NCI-H446 treated with DMSO at 0.1 percent for 48 hours (cell line): ENCODE measurements around the gene DAD1.
"Not testable (repeated sequence)": the region's sequence is repeated elsewhere in the genome, so short reads cannot be mapped to it uniquely, and the experiment has no call there.

Experiments used
- DNase-seq: peaks from one replicate; lab custom pipeline; 2025; lab: John Stamatoyannopoulos, UW

The DAD1 gene

GRCh38 chr14:22567437-22567836 is 21.6 kb downstream of the DAD1 start:
- DNase-seq, result no peak

DNA sequence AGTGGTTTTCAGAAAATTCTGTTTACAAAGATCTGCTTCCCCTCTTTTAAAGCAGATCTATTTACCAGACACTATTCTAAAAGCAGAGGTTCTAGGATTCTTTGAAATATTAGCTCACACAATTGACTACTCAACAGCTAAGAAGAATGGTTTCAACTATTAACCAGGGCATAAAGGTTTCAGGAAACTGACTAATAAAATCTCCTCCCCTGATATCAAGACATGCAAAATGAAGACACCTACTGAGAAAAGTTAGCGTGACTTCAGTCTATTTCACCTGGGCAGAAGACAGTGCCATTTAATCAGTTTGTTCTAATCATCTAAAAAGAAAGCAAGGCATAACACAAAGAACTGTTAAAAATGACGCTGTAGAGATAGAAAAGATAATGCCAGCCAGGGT is 22.2 kb downstream of the DAD1 start:
- no peak for DNase-seq

DNA sequence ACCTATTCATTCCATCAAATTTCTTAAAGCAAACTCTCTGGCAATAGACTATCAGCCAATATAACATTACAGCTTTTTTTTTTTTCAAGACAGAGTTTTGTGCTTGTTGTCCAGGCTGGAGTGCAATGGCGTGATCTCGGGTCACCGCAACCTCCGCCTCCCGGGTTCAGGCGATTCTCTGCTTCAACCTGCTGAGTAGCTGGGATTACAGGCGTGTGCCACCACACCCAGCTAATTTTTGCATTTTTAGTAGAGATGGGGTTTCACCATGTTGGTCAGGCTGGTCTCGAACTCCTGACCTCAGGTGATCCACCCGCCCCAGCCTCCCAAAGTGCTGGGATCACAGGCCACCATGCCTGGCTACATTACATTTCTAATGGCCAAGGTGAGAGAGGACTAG is 22.8 kb downstream of the DAD1 start:
- DNase-seq, result not testable (repeated sequence)

DNA sequence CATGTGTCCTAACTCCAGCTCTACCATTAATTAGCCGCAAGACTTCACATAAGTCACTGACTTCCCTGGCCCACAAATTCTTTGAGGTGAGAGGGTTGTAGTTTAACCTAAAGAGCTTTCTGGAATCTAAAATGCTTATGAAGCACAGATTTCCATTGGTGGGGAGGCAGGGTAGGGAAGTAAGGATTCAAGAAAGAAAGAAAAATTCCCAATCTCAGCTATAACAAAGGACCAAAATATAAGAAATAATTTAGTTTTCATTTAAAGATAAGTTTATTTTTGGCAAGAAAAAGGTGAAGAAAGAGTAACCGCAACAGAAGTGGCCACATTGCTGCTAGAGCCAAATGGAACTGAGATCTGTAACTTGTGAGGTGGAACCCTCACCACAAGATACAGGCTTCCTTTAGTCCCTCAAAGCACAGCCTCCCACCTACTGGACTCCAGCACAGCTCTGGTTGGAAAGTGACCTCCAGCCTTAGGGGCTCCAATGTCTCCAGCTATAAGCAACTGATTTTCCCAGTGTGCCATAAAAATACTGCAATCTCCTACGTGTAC is 23.6 kb downstream of the DAD1 start:
- no peak for DNase-seq

DNA sequence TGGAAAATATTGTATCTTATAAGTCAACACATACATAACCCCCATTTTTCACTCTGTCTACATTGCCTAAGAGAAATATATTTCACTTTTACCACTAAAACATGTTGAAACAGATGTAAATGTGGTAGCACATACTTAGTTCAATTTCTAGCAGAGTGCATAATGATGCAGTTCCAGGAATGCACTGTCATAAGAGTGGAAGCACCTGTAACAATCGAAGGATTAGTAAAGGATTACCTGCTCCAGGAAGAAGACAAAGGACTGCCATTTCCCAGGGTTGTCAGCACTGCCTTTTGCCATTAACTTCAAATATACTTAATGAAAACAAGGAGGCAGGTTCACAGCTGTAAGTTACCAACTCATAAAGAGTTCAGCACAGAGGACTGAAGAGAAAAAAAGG is 24.6 kb downstream of the DAD1 start:
- DNase-seq, result no peak

DNA sequence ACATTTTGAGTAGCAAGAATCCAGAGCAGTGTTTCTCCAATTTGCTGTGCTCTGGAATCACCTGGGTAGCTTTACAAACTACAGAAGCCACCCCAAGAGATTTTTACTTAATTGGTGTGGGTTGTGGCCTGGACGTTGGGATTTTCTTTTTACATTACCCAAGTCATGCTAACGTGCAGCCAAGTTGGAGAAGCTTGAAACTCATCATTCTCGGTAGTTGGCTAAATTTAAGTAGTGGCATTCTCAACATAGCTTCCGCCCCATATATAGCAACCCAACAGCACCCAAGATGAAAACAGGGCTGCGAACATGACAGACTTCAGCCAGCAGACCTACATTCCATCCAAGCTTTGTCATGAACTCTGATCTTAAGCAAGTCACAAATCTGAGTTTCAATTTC is 25.0 kb downstream of the DAD1 start:
- no peak for DNase-seq

- no peak for DNase-seq
These were observed 27.1 kb downstream of the DAD1 start for GRCh38 chr14:22561661-22562579.

- DNase-seq, result no peak
These were observed 27.7 kb downstream of the DAD1 start for GRCh38 chr14:22561366-22561660.

DNA sequence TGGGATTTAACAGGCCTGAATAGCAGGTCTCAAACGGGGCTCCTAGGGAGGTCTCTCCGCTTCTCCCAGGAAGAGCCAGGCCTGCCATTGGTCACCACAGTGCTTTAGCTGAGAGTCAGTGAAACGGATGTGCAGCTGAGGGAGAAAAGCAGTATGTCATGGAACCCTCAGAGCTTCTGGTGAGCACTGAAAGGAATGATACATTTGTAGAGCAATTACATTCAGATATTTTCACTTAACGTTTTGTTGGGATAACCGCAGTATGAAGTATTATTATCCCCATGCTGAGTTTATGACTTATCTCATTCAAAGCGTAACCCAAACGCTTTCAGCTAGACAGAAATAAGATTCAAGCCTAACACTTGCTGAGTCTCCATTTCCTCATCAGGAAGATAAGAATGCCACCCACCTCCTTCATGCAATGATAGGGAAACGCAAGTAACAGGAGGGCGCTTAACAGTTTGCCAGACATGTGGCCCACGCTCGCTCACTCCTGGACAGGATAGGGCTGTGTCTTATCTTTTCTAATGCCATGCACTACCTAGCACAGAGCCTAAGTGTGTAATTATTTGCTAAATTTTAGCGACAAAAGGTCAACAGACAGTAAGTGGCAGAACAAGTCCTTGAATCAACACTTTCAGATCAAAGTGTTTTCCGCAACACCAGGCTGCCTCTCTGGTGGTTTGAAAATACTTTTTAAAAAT is 28.2 kb downstream of the DAD1 start:
- no peak for DNase-seq

DNA sequence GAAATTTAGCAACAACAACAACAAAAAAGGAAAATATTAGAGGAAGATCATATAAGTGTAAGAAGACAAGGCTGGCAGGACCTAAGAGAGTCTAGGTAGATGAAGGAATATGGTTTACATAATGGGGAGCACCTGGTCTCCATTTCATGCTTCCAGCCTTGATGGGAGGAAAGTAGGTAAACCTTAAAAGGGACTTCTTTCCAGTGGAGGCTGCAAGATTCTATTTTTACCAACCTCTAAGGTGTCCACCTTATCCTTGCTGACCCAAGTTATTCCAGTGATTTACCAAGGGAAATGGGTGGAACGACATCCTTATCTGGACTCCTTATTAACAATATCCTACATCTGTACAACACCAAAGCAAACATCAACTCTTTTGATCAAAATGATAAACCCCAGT is 30.0 kb downstream of the DAD1 start:
- DNase-seq, result no peak

- DNase-seq, result no peak
These were observed 30.7 kb downstream of the DAD1 start for GRCh38 chr14:22558221-22558913.

DNA sequence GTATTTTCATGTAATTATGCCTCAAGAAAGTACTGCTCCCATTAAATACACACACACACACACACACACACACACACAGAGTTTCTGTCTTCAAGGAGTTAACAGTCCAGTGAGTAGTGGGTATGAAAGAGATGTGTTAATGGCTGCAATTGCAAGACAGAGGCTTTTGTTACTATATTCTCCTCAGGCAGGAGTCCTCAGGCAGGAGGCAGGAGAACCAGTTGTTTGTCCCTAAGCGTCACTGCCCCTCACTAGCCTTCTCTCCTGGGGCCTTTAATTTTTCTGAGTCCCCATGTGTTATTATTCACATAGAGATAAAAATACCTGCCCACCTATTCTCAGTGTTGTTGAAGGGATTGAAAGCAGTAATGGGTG is 31.2 kb downstream of the DAD1 start:
- DNase-seq, result no peak

GRCh38 chr14:22556990-22557623 is 31.9 kb downstream of the DAD1 start:
- peak; percentile 60 for DNase-seq

- no peak for DNase-seq
These were observed 32.7 kb downstream of the DAD1 start for GRCh38 chr14:22556021-22556989.

DNA sequence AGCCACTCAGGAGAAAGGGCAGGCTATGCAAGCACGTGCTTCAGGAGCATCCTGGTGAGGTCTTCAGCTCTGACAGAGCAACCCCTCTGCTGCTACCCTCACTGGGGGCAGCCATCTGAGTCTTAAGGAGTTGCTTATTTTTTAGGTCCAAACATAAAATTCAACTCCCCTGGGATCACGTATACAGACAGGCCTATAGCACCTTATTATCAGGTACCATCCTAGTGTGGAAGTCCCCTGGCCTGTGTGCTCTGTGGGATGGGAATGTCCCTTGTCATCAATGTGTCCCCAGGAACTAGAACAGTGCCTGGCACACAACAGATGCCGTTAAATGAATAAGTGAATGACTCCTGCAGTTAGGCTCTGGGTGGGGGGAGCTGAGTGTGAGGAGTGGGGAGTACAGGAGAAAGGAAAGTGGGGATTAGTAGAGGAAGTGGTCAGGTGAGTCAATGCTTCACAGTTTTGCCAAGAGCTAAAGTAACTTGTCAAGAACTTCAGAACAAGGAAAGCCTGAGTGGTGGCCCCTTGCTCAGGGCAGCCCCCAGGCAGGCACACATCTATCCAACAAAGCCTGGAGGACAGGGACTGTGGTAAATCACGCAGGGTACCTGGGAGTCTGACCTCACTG is 33.5 kb downstream of the DAD1 start:
- no peak for DNase-seq

GRCh38 chr14:22554498-22555383 is 34.3 kb downstream of the DAD1 start:
- no peak for DNase-seq

DNA sequence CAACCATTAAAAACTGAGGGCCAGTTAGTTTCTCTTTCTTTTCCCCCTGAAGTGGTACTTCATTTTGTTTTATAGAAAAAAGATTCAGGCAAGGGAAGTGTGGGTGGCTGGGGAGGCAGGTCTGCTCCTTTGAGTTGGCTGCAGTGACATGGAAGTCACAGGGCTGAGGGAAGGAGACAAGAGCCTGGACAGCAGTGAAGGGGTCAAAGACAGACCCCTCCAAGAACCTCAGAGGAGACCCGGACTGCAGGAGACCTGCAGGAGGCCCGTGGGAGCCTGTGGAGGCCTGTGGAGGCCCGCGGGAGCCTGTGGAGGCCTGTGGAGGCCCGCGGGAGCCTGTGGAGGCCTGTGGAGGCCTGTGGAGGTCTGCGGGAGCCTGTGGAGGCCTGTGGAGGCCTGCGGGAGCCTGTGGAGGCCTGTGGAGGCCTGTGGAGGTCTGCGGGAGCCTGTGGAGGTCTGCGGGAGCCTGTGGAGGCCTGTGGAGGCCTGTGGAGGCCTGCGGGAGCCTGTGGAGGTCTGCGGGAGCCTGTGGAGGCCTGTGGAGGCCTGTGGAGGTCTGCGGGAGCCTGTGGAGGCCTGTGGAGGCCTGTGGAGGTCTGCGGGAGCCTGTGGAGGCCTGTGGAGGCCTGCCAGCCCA is 35.0 kb downstream of the DAD1 start:
- not testable (repeated sequence) for DNase-seq

- no peak for DNase-seq
These were observed 35.6 kb downstream of the DAD1 start for GRCh38 chr14:22553445-22553844.

DNA sequence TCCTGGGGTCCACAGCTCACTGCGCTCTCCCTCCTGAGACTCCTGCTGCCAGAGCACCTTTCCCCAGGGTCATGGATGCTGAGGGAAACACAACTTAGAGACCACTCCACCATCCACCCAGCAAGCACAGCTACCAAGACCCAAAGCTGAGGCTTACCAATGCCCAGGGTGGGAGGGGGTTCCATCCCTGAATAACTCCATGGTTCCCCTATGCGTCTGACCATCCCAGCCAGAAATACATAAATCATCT is 36.3 kb downstream of the DAD1 start:
- DNase-seq, result no peak
